GM23338 (cell line): ENCODE measurements around the gene MRPS6. TPM values are rescaled to one million over a fixed set of nuclear protein-coding genes. Genes with fewer than 3 reads are reported as not detected.

Source experiments
- ATAC-seq: fragments of 200-7000 bp; cut with Tn5 transposase; 3 replicates; pipeline ENCODE4 v1.9.1; 2020
- DNase-seq: peaks from one replicate; pipeline ENCODE4 v3.0.0-alpha.2; 2015; ENCODE audit warnings: low spot score
- H2AFZ ChIP-seq: fragments of 200-600 bp; sonication (generic); 2 replicates; pipeline ENCODE4 v1.8.0; 2016; ENCODE audit warnings: antibody characterized with exemption, mild to moderate bottlenecking, moderate library complexity
- H3F3A ChIP-seq: fragments of 200-600 bp; sonication (generic); replicated peaks from 2 replicates; pipeline ENCODE4 v1.8.0; 2017; ENCODE audit warnings: antibody characterized with exemption, mixed run types, low read depth
- H3K27ac ChIP-seq: fragments of 200-600 bp; sonication (generic); 2 replicates; pipeline ENCODE4 v1.6.1; 2016; ENCODE audit warnings: low read depth
- H3K27me3 ChIP-seq: fragments of 200-600 bp; sonication (generic); 2 replicates; pipeline ENCODE4 v1.8.0; 2016; ENCODE audit warnings: mild to moderate bottlenecking, mixed run types, moderate library complexity; ENCODE audit not compliant: insufficient read depth
- H3K36me3 ChIP-seq: fragments of 200-600 bp; sonication (generic); 2 replicates; pipeline ENCODE4 v1.8.0; 2016; ENCODE audit warnings: mild to moderate bottlenecking; ENCODE audit not compliant: insufficient read depth
- H3K4me1 ChIP-seq: fragments of 200-600 bp; sonication (generic); 2 replicates; pipeline ENCODE4 v1.8.0; 2016; ENCODE audit warnings: mild to moderate bottlenecking, moderate library complexity; ENCODE audit not compliant: insufficient read depth
- H3K4me2 ChIP-seq: fragments of 200-600 bp; sonication (generic); 2 replicates; pipeline ENCODE4 v1.7.1; 2017; ENCODE audit warnings: mixed run types
- H3K4me3 ChIP-seq: fragments of 200-600 bp; sonication (generic); 2 replicates; pipeline ENCODE4 v1.6.1; 2016; ENCODE audit warnings: mixed run types
- H3K79me2 ChIP-seq: fragments of 200-600 bp; sonication (generic); replicated peaks from 2 replicates; pipeline ENCODE4 v1.8.0; 2017; ENCODE audit warnings: mild to moderate bottlenecking; ENCODE audit not compliant: insufficient read depth
- H3K9me2 ChIP-seq: fragments of 200-600 bp; sonication (generic); 2 replicates; pipeline ENCODE4 v1.8.0; 2017; ENCODE audit not compliant: insufficient read depth
- H4K20me1 ChIP-seq: fragments of 200-600 bp; sonication (generic); replicated peaks from 2 replicates; pipeline ENCODE4 v1.8.0; 2017; ENCODE audit warnings: mild to moderate bottlenecking; ENCODE audit not compliant: insufficient read depth
- H3K27ac Mint-ChIP-seq: 2 replicates; pipeline ENCODE4 v1.8.0; 2020; ENCODE audit warnings: inconsistent platforms, mild to moderate bottlenecking, moderate library complexity, mixed read lengths
- H3K27me3 Mint-ChIP-seq: 3 replicates; pipeline ENCODE4 v1.8.0; 2022; ENCODE audit warnings: low read depth, mild to moderate bottlenecking, moderate library complexity, mixed read lengths, inconsistent platforms; ENCODE audit not compliant: insufficient read depth, poor library complexity
- H3K36me3 Mint-ChIP-seq: 3 replicates; pipeline ENCODE4 v1.8.0; 2021; ENCODE audit warnings: low read depth, mild to moderate bottlenecking, inconsistent platforms, moderate library complexity, mixed read lengths
- H3K4me1 Mint-ChIP-seq: 3 replicates; pipeline ENCODE4 v1.8.0; 2020; ENCODE audit warnings: mild to moderate bottlenecking, inconsistent platforms, mixed read lengths
- H3K4me3 Mint-ChIP-seq: 3 replicates; pipeline ENCODE4 v1.8.0; 2021; ENCODE audit warnings: moderate library complexity, mild to moderate bottlenecking, inconsistent platforms, mixed read lengths
- H3K9me3 Mint-ChIP-seq: 3 replicates; pipeline ENCODE4 v1.8.0; 2020; ENCODE audit warnings: moderate library complexity, mild to moderate bottlenecking, inconsistent platforms, mixed read lengths
- CREB1 ChIP-seq: fragments of 250-450 bp; sonication (Bioruptor Pico); IDR thresholded peaks from 2 replicates; pipeline ENCODE4 v1.5.0; 2020; ENCODE audit warnings: low read depth, mild to moderate bottlenecking, moderate library complexity
- CTCF ChIP-seq, 2 experiments: fragments of 200-600 bp in 1 of 2; sonication (generic) in 1 of 2; conservative IDR thresholded peaks; 2 replicates each; pipeline versions ENCODE4 v1.5.1 to v1.6.1; 2016 to 2017; ENCODE audit warnings: antibody characterized with exemption in 2 of 2, low read depth in 2 of 2, mild to moderate bottlenecking in 2 of 2, moderate library complexity in 1 of 2
- ETS1 ChIP-seq: IDR thresholded peaks from 2 replicates; pipeline ENCODE4 v1.6.1; 2016; ENCODE audit warnings: antibody characterized with exemption
- EZH2 ChIP-seq: fragments of 200-600 bp; sonication (generic); IDR thresholded peaks from one replicate; pipeline ENCODE4 v1.8.0; 2017; ENCODE audit warnings: antibody characterized with exemption, mild to moderate bottlenecking, low read depth; ENCODE audit not compliant: unreplicated experiment
- EZH2phosphoT487 ChIP-seq: fragments of 200-600 bp; sonication (generic); IDR thresholded peaks from one replicate; pipeline ENCODE4 v1.8.1; 2018; ENCODE audit warnings: antibody characterized with exemption; ENCODE audit not compliant: unreplicated experiment
- NANOG ChIP-seq: IDR thresholded peaks from 2 replicates; pipeline ENCODE4 v1.6.1; 2016; ENCODE audit warnings: antibody characterized with exemption, borderline replicate concordance
- POLR2AphosphoS5 ChIP-seq: IDR thresholded peaks from 2 replicates; pipeline ENCODE4 v1.6.1; 2016; ENCODE audit warnings: antibody characterized with exemption, low read depth
- STAT1 ChIP-seq: IDR thresholded peaks from one replicate; pipeline ENCODE4 v1.6.1; 2016; ENCODE audit warnings: antibody characterized with exemption; ENCODE audit not compliant: unreplicated experiment
- ZNF462 ChIP-seq: fragments of 250-450 bp; sonication (Bioruptor Pico); IDR thresholded peaks from 2 replicates; pipeline ENCODE4 v1.5.0; 2020; ENCODE audit warnings: mild to moderate bottlenecking, moderate library complexity
- polyA plus RNA-seq: library from polyadenylated mRNA; unstranded; fragments of >200 nt; fragmentation: Nextera tagmentation; extraction: Ambion mirVana; gene quantifications from 2 replicates; pipeline ENCODE4 v1.2.1, GENCODE V29; 2016
- total RNA-seq: library from RNA; depleted of rRNA; stranded (reverse); fragments of >200 nt; shearing (Covaris generic); gene quantifications from 2 replicates; pipeline ENCODE4 v1.2.3, GENCODE V29; 2014

MRPS6 gene
- total and polyA plus RNA-seq, 2 experiments from 2014 or later, result 80.5 to 242 TPM

- TF ChIP-seq NANOG, result no peak
- no peak for TF ChIP-seq POLR2AphosphoS5
- no peak for TF ChIP-seq ZNF462 (CRISPR knock-in tag)
- no peak for TF ChIP-seq EZH2
- no peak for TF ChIP-seq CREB1 (CRISPR knock-in tag)
- TF ChIP-seq STAT1, result no peak
Observed at GRCh38 chr21:34170886-34171285, 97.5 kb downstream of the MRPS6 start (continued).

GRCh38 chr21:34174470-34174869 lies 101.1 kb downstream of the MRPS6 start:
- Mint-ChIP-seq H3K4me1 (peaks cover 13% of the 10 kb centered on the region), H3K9me3 (peaks cover 20% of the 10 kb centered on the region), H3K36me3 (peaks cover 28% of the 10 kb centered on the region), H3K27me3 (peaks cover 13% of the 10 kb centered on the region), H3K4me3 (no peak overlapping the region), H3K27ac (no peak overlapping the region)
- H3K4me1 ChIP-seq, result peaks cover 9% of the 10 kb centered on the region; the same call in 1 of the 2 replicates
- no peaks in the 10 kb centered on the region for H3K36me3 ChIP-seq
- no peaks in the 10 kb centered on the region for H3F3A ChIP-seq
- no peak for ATAC-seq
- peaks cover 3% of the 10 kb centered on the region for H3K9me2 ChIP-seq
- no peak for DNase-seq
- no peak overlapping the region for H2AFZ ChIP-seq
- no peak overlapping the region for H3K4me2 ChIP-seq
- peaks cover 24% of the 10 kb centered on the region for H3K27me3 ChIP-seq
- no peak overlapping the region for H3K27ac ChIP-seq
- no peaks in the 10 kb centered on the region for H3K79me2 ChIP-seq
- no peak overlapping the region for H3K4me3 ChIP-seq
- H4K20me1 ChIP-seq, result no peaks in the 10 kb centered on the region
- TF ChIP-seq EZH2phosphoT487 (no peak), CREB1 (CRISPR knock-in tag) (no peak), ETS1 (no peak), CTCF (conservative IDR thresholded peaks at IDR 0.05; ENCODE audit: low read depth in 2 of 2) (no peak), NANOG (no peak)
